Naive B cell (primary cell): Measurements from ENCODE around the gene GTPBP1. TPM values are rescaled to one million over a fixed set of nuclear protein-coding genes. Genes with fewer than 3 reads are reported as not detected.

Source experiments
- ATAC-seq, 2 donors: fragments of 150-1000 bp; cut with Tn5 transposase; 2 replicates each; pipeline ENCODE4 v1.10.0; 2021; ENCODE audit warnings: low read depth in 2 of 2, mild to moderate bottlenecking in 2 of 2, moderate library complexity in 2 of 2
- DNase-seq: peaks from one replicate; pipeline ENCODE4 v3.0.0; 2022
- H3K27ac Mint-ChIP-seq, 6 donors: one replicate each; pipeline ENCODE4 v1.8.0; 2020 to 2022; ENCODE audit warnings: mild to moderate bottlenecking in 6 of 6, mixed read lengths in 6 of 6, moderate library complexity in 5 of 6, inconsistent platforms in 2 of 6
- H3K27me3 Mint-ChIP-seq, 3 donors: one replicate each; pipeline ENCODE4 v1.8.0; 2021 to 2022; ENCODE audit warnings: mixed read lengths in 3 of 3, mild to moderate bottlenecking in 1 of 3
- H3K36me3 Mint-ChIP-seq, 2 donors: one replicate each; pipeline ENCODE4 v1.8.0; 2020 to 2022; ENCODE audit warnings: mixed read lengths in 2 of 2, inconsistent platforms in 1 of 2, mild to moderate bottlenecking in 1 of 2
- H3K4me1 Mint-ChIP-seq, 3 donors: one replicate each; pipeline ENCODE4 v1.8.0; 2020 to 2022; ENCODE audit warnings: mixed read lengths in 3 of 3, inconsistent platforms in 1 of 3, mild to moderate bottlenecking in 1 of 3, moderate library complexity in 1 of 3
- H3K4me3 Mint-ChIP-seq, 8 donors: one replicate each; pipeline ENCODE4 v1.8.0; 2020 to 2022; ENCODE audit warnings: mild to moderate bottlenecking in 8 of 8, mixed read lengths in 8 of 8, moderate library complexity in 8 of 8, inconsistent platforms in 2 of 8
- H3K9me3 Mint-ChIP-seq, 7 donors: one replicate each; pipeline ENCODE4 v1.8.0; 2020 to 2022; ENCODE audit warnings: mixed read lengths in 7 of 7, mild to moderate bottlenecking in 5 of 7, inconsistent platforms in 2 of 7, moderate library complexity in 1 of 7
- polyA plus RNA-seq, 6 donors: library from polyadenylated mRNA; unstranded; fragments of 300-500 nt; fragmentation: Illumina TruSeq; gene quantifications; one replicate each; pipeline ENCODE4 v1.2.3, GENCODE V29; 2021; ENCODE audit warnings: low read depth in 6 of 6

GTPBP1 gene
- polyA plus RNA-seq, 6 donors from 2014 or later, result 21.2 to 41.2 (median 33.3) TPM

DNA sequence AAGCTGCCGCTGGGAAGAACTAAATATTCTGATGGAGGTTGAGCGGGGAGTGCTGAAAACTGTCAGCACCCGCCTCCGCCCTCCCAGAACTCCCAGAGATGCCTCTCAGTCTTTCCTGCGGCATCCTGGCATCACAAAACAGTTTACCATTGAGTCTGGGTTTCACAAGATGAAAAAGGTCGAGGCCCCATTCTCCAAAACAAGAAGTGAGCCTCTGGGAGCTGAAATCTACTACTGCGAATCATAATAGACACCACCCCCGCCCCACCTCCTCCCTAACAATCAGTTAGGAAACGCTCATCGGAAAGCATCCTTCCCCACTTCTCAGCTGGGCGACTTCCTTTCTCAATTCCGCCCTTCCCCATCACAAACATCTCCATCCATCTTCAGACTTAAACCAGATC, 49.0 kb downstream of the GTPBP1 start:
- peaks cover 69 to 84% (median 70%) of the 10 kb centered on the region in 3 donors for H3K4me1 Mint-ChIP-seq

DNA sequence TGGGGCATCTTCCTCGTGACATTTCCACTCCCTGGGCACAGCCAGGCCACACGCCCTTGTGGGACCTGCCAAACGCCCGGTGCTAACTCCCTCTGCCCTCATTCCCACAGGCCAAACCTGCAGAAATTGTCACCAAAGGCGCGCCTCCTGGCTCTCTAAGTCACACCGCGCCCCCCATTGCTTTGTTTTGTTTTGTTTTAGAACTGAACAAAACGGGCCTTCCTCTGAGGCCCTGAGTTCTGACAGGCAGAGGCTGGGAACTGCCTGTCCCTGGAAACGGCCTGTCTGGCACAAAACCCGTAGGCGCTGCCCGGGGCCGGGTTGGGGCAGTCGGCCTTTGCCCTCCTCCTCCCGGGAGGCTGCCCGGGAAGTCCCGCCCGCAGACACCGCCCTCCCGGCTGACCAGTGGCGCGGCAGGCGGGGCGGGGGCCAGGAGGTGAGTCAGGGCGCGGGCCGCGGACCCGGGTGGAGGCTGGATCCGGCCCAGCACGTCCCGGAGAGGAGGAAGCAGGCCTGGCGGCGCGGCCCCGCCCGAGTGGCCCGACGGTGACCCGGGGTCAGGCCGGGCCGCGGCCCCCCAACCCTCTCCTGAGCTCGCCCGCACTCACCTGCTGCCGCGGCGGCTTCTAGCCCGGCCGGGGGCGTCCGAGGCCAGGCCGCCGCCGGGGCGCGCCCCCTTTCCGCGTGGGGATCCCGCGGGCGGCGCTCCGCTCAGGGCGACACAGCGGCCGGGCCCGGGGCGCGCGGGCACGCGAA, 49.6 kb downstream of the GTPBP1 start:
- ATAC-seq (peak; percentile 2 to 8), DNase-seq (peak; percentile 51)
- no peaks in the 10 kb centered on the region for H3K9me3 Mint-ChIP-seq
- peak overlapping the region; percentile 94 to 100 (median 99) for H3K4me3 Mint-ChIP-seq
- H3K27me3 Mint-ChIP-seq, result no peaks in the 10 kb centered on the region
- peak overlapping the region; percentile 78 to 99 (median 97) for H3K27ac Mint-ChIP-seq
- H3K4me1 Mint-ChIP-seq, result peaks cover 64 to 79% (median 65%) of the 10 kb centered on the region in 3 donors
- peaks cover 9 to 13% of the 10 kb centered on the region in 2 donors for H3K36me3 Mint-ChIP-seq

More for the DNA sequence above, 49.0 kb downstream of the GTPBP1 start:
- peak overlapping the region; percentile 94 to 100 (median 99) for H3K4me3 Mint-ChIP-seq
- no peaks in the 10 kb centered on the region for H3K27me3 Mint-ChIP-seq
- ATAC-seq, result no peak
- peak overlapping the region; percentile 78 to 99 (median 97) for H3K27ac Mint-ChIP-seq
- peaks cover 9 to 13% of the 10 kb centered on the region in 2 donors for H3K36me3 Mint-ChIP-seq
- H3K9me3 Mint-ChIP-seq, result no peaks in the 10 kb centered on the region
- DNase-seq, result no peak

DNA sequence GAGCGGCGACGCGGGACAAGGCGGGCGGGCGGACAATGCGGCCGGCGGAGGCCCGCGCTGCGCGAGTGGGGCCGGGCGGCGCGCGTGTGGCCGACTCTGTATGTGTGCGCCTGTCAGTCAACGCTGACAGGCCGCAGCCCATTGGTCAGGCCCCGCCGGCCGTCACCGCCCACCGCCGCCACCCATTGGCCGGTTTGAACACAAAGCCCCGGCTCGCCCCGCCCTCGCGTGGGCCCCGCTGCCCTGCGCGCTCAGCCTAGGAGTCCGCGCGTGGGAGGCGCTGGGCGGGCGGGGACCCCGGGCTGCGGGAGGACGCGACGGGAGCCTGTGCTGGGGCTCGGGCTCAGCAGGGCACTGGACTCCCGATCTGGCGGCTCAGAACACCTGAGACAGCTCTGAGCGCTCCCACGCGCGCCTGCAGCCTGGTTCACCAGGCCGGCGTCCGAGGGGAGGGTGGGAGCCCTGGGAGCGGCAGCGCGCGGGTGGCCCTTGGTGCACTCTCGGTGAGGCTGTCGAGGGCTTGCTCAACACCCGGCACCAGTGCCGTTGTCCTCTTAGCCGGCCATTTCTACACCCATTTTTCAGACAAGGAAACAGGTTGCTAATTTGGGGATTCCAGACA, 50.3 kb downstream of the GTPBP1 start, which contains the start of gene SUN2:
Gene SUN2, minus strand, starts transcription at position 88 of the 622 bp plus-strand sequence. CDS start 3,370 bp downstream, outside the sequence.
- ATAC-seq, result peak; percentile 75 to 76
- Mint-ChIP-seq H3K27ac (peak within 1 kb of the TSS; percentile 83 to 99 (median 97)), H3K4me3 (peak within 1 kb of the TSS; percentile 94 to 100 (median 99)), H3K4me1 (peaks cover 62 to 75% (median 64%) of the 10 kb centered on the region in 3 donors), H3K9me3 (no peaks in the 10 kb centered on the region), H3K36me3 (peaks cover 9 to 13% of the 10 kb centered on the region in 2 donors), H3K27me3 (no peaks in the 10 kb centered on the region)
- DNase-seq, result peak; percentile 92

DNA sequence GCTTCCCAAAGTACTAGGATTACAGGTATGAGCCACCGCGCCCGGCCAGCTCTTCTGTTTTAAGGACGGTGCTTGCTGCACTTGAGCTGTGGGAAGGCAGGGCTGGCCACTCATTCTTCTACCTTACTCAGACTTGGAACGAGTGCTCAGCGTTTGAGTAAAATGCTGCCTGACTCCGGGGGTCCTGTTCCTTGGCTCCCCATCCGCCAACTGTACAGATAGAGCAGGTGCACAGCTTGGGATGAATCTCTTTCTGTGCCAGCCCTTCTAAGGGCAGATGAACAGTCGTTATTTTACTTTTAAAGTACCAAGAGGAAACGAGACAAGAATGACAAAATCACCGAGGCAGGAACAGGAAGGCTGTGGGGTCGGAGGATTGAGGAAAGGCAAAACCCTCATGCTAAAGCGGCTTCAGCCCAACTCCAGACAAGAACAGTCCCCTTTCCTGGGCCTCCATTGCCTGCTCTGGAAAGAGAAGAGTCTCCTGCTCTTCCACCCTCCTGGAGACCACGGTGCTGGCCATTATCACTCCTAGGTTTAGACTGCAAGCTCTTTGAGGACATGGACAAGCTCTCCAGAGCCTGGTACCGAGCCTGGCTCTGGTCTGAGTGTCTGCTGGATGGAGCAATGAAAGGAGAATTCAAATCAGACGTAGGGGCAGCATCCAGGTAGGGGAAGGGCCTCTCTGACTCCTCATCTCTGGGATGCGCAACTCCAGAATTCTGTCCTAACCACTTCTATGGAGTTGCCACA, 51.1 kb downstream of the GTPBP1 start:
- H3K4me3 Mint-ChIP-seq, result peak overlapping the region; percentile 94 to 99 (median 98)
- no peaks in the 10 kb centered on the region for H3K9me3 Mint-ChIP-seq
- ATAC-seq, result peak; percentile 7 to 12
- DNase-seq, result peak; percentile 45
- H3K27ac Mint-ChIP-seq, result peak overlapping the region; percentile 83 to 98 (median 94)
- H3K36me3 Mint-ChIP-seq, result peaks cover 3 to 7% of the 10 kb centered on the region in 2 donors
- H3K4me1 Mint-ChIP-seq, result peaks cover 54 to 66% (median 55%) of the 10 kb centered on the region in 3 donors
- no peaks in the 10 kb centered on the region for H3K27me3 Mint-ChIP-seq

DNA sequence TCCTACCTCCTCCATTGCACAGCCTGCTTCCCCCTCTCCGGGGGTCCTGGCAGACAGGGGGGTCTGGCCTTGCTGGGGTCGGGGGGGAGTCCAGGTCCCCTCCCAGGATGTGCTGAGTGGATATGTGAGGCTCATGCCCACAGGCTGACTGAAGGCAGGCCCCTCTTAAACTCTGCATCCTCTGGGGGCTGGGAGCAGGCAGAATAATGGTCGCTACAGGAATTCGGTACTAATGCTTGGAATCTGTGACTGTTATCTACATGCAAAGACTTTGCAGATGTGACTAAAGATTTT, 51.7 kb downstream of the GTPBP1 start:
- ATAC-seq, result no peak

DNA sequence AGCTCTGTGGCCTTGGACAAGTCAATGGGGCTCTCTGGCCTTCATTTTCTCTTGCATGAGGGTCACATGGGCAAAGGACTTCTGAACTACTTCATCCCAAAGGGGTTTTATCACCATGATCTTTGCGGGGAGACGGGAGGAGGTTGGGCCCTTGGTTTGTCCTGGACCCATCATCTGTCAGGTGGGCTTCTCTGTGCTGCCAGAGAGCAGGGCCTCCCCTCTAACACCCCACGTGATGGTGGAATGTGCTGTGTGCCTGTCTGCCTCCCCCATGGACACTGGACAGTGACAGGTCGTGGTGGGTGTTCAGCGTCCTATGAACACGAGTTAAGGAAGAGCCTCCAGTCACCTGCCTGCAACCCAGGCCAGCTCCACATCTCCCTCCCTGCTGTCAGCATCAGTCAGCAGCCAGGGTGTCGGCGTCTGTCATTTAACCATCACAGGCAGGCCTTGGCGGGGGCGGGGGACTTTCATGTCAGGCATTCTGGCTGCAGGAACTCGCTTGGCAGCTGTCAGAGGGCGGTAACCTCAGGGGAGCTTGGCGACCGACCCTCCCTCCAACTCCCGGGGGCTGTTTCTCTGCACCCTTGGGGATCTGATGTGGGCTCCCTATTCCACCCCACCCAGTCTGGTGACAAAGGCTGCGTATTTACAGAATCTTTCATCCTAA, 52.7 kb downstream of the GTPBP1 start:
- peak; percentile 51 for DNase-seq
- ATAC-seq, result no peak
- Mint-ChIP-seq H3K36me3 (peaks cover 0 to 7% of the 10 kb centered on the region in 2 donors), H3K27ac (peak overlapping the region in 5 of 6 donors; percentile 60 to 92 (median 91)), H3K4me1 (peaks cover 40 to 52% (median 41%) of the 10 kb centered on the region in 3 donors), H3K4me3 (peak overlapping the region in 7 of 8 donors; percentile 30 to 99 (median 66)), H3K9me3 (no peaks in the 10 kb centered on the region), H3K27me3 (no peaks in the 10 kb centered on the region)

More for the DNA sequence above, 51.7 kb downstream of the GTPBP1 start:
- H3K27me3 Mint-ChIP-seq, result no peaks in the 10 kb centered on the region
- H3K4me1 Mint-ChIP-seq, result peaks cover 49 to 61% (median 50%) of the 10 kb centered on the region in 3 donors
- peak overlapping the region in 2 of 6 donors; percentile 92 to 95 for H3K27ac Mint-ChIP-seq
- H3K4me3 Mint-ChIP-seq, result peak overlapping the region in 7 of 8 donors; percentile 94 to 99 (median 98)
- H3K9me3 Mint-ChIP-seq, result no peaks in the 10 kb centered on the region
- H3K36me3 Mint-ChIP-seq, result peaks cover 0 to 7% of the 10 kb centered on the region in 2 donors
- no peak for DNase-seq

DNA sequence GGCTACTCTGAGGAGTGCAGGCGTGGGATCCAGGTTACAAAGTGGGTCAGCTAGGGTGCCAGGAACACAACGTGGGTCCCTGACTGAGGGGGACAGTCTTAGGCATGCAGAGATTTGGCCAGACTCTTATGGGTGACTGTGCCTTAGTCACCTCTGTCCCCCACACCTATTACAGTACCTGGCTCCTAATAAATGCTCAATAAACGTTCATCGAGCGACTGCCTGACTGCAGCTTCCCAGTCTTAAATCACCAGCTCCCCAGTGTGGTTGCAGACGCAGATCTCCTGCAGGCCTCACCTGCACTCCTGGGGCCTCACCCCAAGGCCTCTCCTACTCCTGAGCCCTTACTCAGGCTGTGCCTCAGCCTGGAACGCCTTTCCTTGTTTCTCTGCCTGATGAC, 53.3 kb downstream of the GTPBP1 start:
- no peaks in the 10 kb centered on the region for H3K9me3 Mint-ChIP-seq
- peak overlapping the region; percentile 18 to 92 (median 66) for H3K27ac Mint-ChIP-seq
- ATAC-seq, result no peak
- no peaks in the 10 kb centered on the region for H3K27me3 Mint-ChIP-seq
- peaks cover 0 to 7% of the 10 kb centered on the region in 2 donors for H3K36me3 Mint-ChIP-seq
- peaks cover 34 to 46% (median 35%) of the 10 kb centered on the region in 3 donors for H3K4me1 Mint-ChIP-seq
- peak overlapping the region in 4 of 8 donors; percentile 38 to 69 (median 67) for H3K4me3 Mint-ChIP-seq
- no peak for DNase-seq

DNA sequence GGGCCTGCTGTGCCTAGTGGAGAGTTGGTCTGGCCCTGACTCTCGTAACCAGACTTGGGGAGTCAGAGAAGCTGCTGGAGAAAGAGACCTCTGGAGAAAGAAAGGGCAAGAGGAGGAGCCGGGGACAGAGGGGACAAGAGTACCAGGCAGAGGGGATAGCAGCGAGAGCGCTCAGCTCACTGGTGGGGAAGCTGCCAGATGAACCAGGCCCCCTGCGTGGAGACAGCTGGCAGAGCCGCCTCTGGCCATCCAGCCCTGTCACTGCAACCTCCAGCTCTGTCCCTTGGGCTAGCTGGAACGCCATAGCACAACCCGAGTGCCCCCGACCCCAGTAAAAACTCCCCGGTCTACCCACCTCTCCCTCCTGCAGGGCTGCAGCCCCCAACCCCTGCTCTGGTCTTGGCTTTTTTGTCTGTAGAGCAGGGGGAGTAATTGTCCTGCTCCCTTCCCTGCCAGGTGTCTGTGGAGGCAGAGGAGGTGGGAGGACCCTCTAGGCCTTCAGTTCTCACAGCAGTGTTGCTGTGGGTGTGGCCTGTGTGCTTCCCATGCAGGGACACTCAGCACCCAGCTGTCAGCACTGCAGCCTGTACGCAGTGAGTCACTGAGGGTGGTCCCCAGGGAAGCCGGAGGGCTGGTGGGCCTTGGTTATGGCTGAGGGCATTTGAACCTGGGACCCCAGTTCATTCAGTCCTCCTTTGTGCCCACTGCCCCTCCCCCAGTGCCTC, 54.9 kb downstream of the GTPBP1 start:
- H3K27me3 Mint-ChIP-seq, result no peaks in the 10 kb centered on the region
- H3K4me1 Mint-ChIP-seq, result peaks cover 24 to 38% (median 35%) of the 10 kb centered on the region in 3 donors
- H3K9me3 Mint-ChIP-seq, result no peaks in the 10 kb centered on the region
- H3K4me3 Mint-ChIP-seq, result peak overlapping the region in 1 of 8 donors; percentile 30
- H3K27ac Mint-ChIP-seq, result peak overlapping the region in 2 of 6 donors; percentile 42 to 70
- H3K36me3 Mint-ChIP-seq, result no peaks in the 10 kb centered on the region
- DNase-seq (no peak), ATAC-seq (no peak)

DNA sequence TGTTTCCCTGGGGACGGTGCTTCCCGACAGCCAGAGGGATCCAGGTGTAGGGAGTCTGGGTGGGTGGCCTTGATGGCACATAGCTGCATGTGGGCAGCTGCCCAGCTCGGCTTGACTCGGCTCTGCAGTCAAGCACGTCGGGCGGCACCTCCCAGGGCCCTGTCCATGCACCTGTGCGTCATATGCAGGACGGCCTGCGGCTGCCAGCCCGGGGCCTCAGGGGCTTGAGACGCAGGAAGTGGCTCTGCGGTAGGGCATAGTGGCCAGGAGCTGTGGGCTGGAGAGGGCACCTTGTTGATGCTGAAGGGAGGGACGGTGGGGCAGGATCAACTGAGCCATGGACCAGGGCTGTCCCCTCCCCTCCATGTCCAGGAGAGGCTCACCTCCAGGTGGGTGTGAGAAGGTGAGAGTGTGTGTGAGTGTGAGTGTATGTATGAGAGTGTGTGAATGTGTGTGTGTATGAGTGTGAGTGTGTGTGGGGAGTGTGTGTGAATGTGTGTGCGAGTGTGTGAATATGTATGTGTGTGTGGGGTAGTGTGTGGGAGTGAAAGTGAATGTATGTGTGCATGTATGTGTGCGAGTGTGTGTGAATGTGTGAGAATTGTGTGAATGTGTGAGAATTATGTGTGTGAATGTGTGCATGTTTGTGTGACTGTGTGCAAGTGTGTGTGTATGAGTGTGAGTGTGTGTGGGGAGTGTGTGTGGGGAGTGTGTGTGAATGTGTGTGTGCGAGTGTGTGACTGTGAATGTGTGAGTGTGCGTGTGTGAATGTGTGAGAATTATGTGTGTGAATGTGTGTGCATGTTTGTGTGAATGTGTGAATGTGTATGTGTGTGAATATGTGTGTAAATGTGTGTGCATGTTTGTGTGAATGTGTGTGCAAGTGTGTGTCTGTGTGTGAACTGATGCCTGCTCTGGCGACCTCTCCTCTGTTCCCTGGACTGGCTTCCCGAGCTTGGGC, 55.7 kb downstream of the GTPBP1 start:
- DNase-seq (no peak), ATAC-seq (no peak)
- Mint-ChIP-seq H3K4me3 (no peak overlapping the region), H3K27ac (peak overlapping the region in 2 of 6 donors; percentile 42 to 43), H3K4me1 (peaks cover 23 to 45% (median 33%) of the 10 kb centered on the region in 3 donors), H3K9me3 (no peaks in the 10 kb centered on the region), H3K27me3 (no peaks in the 10 kb centered on the region), H3K36me3 (no peaks in the 10 kb centered on the region)

DNA sequence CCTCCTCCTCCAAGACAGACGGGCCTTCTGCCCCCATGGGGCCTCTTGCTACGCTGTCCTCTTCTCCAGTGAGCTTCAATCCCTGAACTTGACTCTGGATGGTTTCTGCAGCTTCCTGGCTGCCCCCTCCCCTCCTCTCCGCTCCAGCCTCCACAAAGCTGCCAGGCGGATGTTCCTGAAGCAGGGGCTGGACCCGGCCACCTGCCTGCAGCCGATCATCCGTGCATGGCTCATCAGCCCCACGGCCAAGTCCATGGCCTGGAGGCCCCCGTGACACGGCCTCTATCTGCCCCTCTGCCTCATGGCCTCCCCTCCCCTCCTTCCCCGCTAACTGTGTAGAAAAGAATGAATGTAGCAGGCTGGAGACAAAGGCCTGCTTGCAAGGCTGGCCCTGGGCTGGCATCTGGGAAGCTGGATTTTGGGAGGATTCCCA, 56.8 kb downstream of the GTPBP1 start:
- ATAC-seq (no peak), DNase-seq (no peak)
- no peaks in the 10 kb centered on the region for H3K9me3 Mint-ChIP-seq
- H3K27me3 Mint-ChIP-seq, result no peaks in the 10 kb centered on the region
- no peaks in the 10 kb centered on the region for H3K36me3 Mint-ChIP-seq
- H3K4me1 Mint-ChIP-seq, result peaks cover 13 to 37% (median 23%) of the 10 kb centered on the region in 3 donors
- H3K4me3 Mint-ChIP-seq, result peak overlapping the region in 1 of 8 donors; percentile 57
- no peak overlapping the region for H3K27ac Mint-ChIP-seq

DNA sequence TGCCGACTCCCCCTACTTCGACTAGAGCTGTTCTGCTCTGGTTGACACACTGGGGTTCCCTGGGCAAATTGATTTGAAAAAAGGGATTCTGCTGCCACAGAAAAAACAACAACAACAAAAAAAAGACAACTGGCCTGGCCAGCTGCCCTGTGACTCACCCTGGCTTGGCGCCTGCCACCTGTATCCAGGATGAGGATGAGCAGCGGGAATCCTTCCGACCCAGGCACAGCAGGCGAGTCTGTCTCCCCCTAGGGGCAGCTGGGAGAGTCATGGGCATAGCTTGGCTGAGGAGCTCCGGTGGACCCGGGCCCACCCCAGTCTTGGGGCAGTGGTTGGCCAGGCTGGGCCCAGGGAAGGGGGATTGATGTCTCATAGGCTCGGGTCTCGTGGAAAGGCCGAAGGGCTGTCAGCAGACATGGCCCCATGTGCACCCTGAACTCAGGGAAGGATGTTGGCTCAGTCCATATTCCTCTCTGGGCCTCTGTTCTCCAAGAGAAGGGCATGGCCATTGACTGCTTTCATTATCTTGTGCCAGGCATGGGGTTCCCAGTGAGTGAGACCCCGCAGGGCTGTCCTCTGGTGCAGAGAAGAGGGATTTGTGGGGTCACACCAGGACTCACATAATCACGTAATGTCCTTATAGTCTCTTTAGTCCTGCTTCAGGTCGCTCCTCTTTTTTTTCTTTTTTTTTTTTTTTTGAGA, 60.5 kb downstream of the GTPBP1 start:
- H3K4me1 Mint-ChIP-seq, result peaks cover 4 to 23% (median 8%) of the 10 kb centered on the region in 3 donors
- no peaks in the 10 kb centered on the region for H3K36me3 Mint-ChIP-seq
- no peaks in the 10 kb centered on the region for H3K27me3 Mint-ChIP-seq
- no peak overlapping the region for H3K4me3 Mint-ChIP-seq
- ATAC-seq (peak; percentile 55 to 74), DNase-seq (peak; percentile 27)
- no peak overlapping the region for H3K27ac Mint-ChIP-seq
- H3K9me3 Mint-ChIP-seq, result no peaks in the 10 kb centered on the region
